ENCODE results near the gene RANBP17.

- TF ChIP-seq POLR2AphosphoS5 (IDR thresholded peaks at IDR 0.05) (no peak), CTCF (IDR thresholded peaks at IDR 0.05; ENCODE audit: poor library complexity, severe bottlenecking) (peak; percentile 73), EP300 (conservative IDR thresholded peaks at IDR 0.05; ENCODE audit: poor library complexity, severe bottlenecking) (no peak), RAD21 (conservative IDR thresholded peaks at IDR 0.05) (peak; percentile 84), EZH2 (IDR thresholded peaks at IDR 0.05; ENCODE audit: borderline replicate concordance, insufficient read depth, low read length, poor library complexity, severe bottlenecking) (no peak), MXI1 (conservative IDR thresholded peaks at IDR 0.05; ENCODE audit: poor library complexity, severe bottlenecking) (no peak), TAF1 (IDR thresholded peaks at IDR 0.05; ENCODE audit: low read depth) (no peak)
These were observed 124.8 kb downstream of the RANBP17 start for GRCh38 chr5:170986598-170986997.
